GM19467 (cell line): Measurements from ENCODE around the gene WDTC1.

Source experiments
- ATAC-seq: cut with Tn5 transposase; IDR thresholded peaks from one replicate; pipeline ENCODE4 v1.9.1; 2021; ENCODE audit warnings: mild to moderate bottlenecking, moderate library complexity; ENCODE audit not compliant: unreplicated experiment

WDTC1 gene

GRCh38 chr1:27351541-27352107 lies 117.2 kb downstream of the WDTC1 start:
- no peak for ATAC-seq

GRCh38 chr1:27353166-27353565 lies 118.7 kb downstream of the WDTC1 start:
- no peak for ATAC-seq

- no peak for ATAC-seq
Observed at GRCh38 chr1:27353629-27354028, 119.2 kb downstream of the WDTC1 start.

- no peak for ATAC-seq
Observed at GRCh38 chr1:27355683-27356082, 121.3 kb downstream of the WDTC1 start.

GRCh38 chr1:27356277-27356618 lies 121.8 kb downstream of the WDTC1 start:
- no peak for ATAC-seq

GRCh38 chr1:27356619-27357280 lies 122.3 kb downstream of the WDTC1 start:
- ATAC-seq: no peak

GRCh38 chr1:27357281-27358037 lies 123.0 kb downstream of the WDTC1 start:
- no peak for ATAC-seq
